DMS114 treated with DMSO at 0.1 percent for 48 hours (cell line): ENCODE data around the gene SPTB.

Source experiments
- DNase-seq: peaks from one replicate; lab custom pipeline; 2025; ENCODE audit not compliant: unreplicated experiment; lab: John Stamatoyannopoulos, UW

SPTB gene

DNA sequence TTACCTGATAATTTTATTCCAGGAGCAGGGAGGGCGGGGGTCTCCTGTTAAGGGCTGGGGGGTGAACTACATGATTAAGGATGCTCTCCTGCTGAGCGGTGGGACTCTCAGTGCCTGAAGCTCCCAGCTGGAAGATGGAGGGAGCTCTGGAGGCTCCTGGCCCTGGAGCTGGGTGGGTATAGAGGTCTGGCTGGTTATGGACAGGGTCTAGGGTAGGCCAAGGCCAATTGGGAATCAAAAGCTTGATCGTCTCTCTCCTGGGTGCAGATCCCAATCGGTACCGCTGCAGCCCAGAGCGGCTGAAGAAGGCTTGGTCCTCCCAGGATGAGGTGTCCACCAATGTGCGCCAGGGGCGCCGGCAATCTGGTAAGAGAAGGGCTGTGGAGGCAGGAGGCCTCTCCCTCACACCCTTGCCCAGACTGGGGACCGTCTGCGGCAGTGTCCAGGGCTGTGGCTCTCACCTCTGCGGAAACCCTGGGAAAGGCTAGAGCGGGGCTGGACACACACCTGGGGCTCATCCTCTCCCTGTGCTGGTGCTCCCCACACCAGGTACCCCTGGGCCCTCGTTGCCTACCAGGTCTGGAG lies 147.1 kb downstream of the SPTB start:
- DNase-seq: no peak

DNA sequence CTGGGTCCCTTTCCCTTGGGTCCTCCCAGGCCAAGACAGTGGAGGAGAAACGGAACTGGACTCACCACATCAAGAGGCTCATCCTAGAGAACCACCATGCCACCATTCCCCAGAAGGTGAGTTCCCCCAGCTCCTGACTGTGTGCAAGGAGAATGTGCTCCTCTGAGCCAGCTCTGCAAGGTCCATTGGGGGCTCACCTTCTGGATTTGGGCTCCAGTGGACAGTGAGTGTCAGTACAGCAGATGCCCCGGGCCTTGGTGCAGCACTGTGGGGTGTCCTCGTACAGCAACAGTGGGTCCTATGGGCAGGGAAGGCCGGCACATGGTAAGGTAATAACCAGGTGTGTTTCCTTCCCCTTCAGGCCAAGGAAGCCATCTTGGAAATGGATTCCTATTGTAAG lies 147.6 kb downstream of the SPTB start:
- DNase-seq: no peak

DNA sequence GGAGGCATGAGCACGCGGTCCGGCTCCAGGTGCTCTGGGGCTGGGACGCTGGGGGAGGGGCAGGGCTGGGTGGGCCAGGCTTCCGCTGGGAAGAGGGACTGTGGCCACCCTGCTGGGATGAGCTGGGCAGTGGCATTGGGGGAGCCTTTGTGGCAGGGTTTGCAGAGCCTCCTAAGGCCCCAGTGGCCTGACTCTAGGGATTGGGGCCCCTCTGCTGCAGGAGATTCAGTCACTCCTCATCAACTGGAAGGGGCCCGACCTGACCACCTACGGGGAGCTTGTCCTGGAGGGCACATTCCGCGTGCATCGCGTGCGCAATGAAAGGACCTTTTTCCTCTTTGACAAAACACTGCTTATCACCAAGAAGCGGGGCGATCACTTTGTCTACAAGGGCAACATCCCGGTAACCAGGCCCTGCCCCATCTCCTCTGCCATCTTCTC lies 148.5 kb downstream of the SPTB start:
- no peak for DNase-seq

DNA sequence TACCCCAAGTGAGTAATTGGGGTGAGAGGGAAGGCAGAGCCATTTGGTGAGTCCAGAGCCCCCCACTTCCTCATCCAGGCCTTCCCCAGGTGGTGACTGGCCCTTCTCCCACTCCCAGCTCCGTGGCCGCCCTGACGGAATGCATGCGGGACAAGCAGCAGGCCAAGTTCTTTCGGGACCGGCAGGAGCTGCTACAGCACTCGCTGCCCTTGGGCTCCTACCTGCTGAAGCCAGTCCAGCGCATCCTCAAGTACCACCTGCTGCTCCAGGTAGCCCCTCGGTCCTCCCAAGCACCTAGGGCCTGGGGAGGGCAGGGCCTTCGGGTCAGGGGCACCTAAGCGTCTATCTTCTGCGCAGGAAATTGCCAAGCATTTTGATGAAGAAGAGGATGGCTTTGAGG lies 149.0 kb downstream of the SPTB start:
- no peak for DNase-seq

DNA sequence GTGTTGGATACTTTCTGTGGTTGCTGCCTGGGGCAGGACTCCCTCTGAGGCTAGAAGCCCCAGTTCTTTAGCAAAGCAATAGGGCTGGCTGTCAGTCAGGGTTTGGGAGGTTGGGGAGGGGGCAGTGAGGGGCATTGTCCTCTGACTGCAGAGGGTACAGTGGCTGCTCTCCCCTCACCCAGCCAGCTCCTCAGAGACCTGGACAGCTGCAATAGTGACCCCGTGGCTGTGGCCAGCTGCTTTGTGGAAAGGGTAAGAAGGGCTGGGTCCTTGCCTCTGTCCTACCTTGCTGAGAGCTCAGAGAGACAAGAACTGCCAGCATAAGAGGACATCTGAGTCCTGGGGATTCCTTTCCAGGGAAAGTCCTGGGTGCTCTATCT lies 149.7 kb downstream of the SPTB start:
- DNase-seq: no peak

DNA sequence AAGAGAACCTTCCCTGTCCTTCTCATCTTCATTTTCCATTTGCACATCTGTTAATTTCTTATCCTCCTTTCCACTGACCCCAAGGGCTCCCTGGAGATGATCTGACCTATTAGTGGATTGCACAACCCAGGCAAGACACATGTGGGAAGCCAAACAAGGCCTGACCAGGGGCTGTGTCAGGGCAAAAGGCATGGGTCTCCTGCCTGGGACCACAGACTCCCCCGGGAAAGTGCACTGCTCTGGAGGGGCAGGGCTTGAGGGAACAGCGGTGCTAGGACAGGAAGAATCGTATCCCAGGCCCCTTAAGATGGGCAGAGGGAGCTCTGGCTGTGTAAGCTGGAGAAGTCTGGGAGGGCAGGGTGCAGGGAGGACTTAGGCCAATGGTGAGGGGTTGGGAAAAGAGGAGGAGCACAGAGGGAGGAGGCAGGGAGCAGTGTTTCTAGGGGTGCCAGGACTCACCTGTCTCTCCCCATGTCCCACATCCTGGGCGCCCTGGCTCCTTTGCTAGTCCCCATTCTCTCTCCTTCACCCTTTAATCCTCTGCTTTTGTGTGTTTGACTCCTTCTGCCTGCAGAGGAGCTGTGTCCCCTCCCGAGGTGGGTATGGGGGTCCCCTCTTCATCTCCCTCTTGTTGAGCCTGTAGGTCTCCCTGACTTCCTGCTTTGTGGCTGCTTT lies 150.2 kb downstream of the SPTB start:
- DNase-seq: no peak

DNA sequence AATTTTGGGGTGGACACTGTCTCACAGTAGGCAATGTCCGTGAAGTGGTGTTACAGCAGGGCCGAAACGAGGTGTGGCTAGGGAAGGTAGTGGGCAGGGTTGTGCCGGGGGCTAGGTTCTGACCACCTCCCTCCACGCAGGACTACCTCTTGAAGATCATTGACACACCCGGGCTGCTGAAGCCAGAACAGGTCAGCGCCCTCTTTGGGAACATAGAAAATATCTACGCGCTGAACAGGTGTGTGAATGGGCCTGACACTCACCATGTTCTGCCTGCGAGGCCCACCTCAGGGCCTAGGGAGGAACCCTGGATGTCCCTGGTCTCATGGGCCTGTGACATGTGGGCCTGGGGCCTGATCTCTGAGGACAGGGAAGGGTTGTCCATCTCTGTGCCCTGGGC lies 150.9 kb downstream of the SPTB start:
- DNase-seq: no peak

DNA sequence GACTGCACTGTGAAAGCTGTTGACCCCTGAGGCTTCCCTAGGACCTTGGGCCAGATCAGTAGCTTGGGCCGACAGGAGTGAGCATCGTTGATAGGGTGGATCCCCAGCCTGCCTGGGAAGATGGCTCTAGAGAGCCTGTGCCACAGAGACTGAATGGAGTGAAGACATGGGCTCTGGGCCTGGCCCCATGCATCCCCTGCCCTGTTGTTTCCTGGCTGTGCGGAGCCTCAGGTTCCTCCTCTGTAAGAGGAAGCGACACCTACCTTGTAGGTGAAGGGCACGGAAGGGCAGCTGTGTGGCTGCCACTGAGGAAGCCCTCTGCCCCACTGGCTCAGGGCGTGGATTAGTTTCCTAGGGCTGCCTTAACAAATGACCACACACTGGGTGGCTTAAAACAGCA lies 151.6 kb downstream of the SPTB start:
- DNase-seq: no peak

DNA sequence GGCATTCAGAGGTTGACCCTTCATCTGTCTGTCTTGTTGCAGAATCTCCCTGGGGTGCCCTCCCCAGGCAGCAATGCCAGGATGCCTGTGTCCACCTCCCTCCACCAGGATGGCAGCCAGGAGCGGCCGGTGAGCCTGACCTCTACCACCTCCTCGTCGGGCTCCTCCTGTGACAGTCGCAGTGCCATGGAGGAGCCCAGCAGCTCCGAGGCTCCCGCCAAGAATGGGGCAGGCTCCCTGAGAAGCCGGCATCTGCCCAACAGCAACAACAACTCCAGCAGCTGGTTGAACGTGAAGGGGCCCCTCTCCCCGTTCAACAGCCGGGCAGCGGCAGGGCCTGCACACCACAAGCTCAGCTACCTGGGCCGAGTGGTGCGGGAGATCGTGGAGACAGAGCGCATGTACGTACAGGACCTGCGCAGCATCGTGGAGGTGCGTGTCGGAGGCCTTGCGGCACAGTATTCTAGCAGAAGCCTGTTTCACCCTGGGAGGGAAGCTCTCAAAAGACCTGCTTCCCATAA lies 152.1 kb downstream of the SPTB start:
- DNase-seq: no peak

DNA sequence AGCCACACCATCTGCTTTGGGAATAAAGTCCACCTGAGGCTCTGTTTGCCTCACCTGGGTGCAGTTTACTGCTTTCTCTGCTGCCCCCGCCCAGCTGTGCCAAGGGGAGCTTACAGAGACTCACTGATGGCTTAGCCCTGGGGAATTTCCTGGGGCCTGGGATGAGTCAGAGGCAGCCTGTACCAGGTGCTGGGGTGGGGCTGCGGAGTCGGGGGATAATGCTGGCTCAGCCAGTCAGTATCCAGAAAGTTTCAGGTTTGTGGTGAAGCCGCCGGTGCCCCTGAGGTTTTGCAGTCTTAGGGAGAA lies 153.2 kb downstream of the SPTB start:
- DNase-seq: no peak

DNA sequence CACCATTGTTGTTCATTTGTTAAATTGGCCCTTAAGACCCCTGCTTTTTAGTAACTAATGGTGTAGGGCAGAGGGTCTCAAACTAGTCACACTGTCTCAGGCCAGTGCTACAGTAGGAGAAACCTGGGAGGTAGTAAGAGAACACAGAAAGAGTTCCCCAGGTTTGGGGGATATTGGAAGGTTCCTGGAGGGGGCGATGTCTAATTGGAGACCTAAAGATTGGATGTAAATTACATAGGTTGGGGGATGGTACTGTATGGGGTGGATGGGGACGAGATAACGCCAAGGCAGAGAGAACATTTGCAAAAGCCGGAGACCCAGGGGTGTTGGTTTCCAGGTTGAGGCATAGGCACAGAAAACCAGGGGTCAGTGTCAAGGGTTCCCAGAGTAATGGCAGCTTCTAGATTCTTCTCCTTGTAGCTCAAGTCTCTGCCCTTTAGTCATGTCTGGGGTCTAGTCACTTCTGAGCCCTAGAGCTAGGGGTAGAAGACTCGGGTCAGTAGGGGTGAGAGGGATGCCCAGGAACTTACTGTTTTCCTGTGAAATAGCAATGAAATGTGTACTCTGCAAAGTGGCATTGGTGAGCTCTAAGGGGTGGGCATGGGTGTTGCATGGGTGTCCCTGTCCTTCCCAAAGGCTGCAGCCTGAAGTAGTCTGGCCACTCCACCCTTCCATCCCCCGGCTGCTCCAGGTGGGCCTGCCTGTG lies 153.7 kb downstream of the SPTB start:
- DNase-seq: no peak

DNA sequence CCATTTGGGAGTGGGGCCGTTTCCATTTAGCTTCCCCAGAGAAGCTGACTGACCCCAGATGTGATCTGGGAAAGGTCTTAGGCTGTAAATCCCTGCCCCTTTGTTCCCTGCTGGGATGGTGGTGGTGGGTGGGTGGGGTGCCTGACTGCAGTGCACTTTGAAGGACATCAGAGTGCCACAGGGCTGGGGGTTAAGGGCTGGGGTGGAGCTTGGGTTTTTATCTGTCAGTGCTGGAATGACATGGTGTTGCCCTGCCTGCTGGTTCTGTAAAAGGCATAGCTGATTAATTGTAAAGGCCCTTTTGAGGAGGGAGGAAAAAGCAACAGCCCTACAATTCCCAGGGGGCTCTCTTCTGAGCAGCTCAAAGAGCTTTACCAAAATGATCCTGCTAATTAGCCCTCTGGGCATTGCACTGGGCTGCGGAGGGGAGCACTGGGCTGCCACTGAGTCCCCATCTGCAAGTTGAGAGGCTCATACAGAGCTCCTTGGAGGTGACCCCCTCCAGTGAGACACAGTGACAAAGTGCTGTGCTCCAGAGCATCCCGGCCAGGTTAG lies 154.4 kb downstream of the SPTB start:
- no peak for DNase-seq

DNA sequence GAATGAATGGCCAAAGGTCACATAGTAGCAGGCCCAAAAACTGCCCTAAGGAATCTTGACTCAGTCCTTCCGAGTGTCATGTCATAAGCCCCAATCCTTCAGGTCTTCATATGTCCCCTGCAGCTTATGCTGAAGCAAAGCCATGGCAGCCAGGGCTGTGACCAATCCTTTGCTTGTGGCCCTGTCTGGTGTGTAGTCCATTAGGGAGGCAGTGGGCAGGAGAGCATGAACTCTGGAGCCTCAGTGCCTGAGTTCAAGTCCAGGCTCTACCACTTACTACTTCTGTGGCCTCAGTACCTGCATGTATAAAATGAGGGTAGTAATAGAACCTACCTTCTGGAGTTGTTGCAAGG lies 155.2 kb downstream of the SPTB start:
- no peak for DNase-seq

DNA sequence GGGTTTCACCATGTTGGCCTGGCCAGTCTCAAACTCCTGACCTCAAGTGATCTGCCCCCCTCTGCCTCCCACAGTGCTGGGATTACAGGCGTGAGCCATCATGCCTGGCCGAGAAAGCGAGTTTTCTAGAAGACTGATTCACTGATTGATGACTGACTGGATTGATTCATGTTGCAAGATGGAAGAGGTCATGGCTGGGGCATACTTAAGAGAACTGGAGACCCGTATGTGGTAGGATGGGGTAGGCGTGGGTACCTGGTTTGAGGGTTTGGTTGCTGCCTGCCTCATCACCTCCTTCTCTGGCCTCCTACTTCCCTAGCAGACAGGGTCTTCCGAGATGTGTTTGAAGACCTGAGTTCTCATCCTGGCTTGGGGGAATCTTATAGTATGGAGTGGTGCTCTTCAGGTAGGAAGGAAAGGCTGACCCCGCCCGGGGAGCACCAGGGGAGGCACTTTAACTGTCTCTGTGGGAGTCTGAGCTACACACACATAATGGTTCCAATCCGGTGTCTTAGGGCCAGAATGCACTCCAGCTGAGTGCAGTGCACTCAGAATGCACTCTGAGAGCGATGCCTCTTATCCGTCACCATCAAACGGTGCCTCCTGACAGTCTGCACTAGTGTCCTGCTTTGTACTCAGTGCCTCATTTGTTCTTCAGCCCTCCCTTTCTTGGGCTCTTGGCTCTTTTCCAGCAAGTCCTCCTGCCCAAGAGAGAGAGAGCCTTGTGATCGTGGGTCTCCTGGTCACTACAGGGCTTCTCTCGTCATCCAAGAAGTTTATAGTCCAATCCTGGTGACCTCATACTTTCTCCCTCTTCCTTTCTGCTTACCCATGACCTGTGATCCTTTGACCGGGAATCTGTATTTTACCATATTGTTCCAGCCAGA lies 155.8 kb downstream of the SPTB start:
- DNase-seq: no peak

DNA sequence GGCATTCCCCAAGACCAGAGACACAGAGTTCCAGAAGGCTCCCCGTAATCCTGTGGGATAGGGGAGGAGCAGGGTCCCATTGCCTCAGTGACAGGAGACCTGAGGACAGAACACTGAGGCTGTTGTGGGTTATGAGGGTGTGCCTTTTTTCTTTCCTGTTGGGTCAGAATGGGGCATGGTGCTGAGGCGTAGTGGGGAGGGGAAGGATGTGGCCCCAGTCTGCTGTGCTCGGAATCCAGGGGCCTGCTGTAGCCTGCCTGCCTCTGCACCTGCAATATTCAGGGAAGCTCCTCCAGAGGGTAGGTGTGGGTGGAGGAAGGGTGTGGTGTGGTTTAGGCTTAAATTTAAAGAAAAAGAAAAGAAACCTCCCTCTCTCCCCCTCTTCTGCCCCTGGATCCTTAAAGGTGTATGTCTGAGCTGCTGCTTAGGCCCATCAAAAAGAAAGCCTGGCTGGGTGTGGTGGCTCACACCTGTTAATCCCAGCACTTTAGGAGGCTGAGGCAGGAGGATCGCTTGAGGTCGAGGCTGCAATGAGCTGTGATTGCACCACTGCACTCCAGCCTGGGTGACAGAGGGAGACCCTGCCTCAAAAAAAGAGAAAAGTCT lies 156.8 kb downstream of the SPTB start:
- no peak for DNase-seq

DNA sequence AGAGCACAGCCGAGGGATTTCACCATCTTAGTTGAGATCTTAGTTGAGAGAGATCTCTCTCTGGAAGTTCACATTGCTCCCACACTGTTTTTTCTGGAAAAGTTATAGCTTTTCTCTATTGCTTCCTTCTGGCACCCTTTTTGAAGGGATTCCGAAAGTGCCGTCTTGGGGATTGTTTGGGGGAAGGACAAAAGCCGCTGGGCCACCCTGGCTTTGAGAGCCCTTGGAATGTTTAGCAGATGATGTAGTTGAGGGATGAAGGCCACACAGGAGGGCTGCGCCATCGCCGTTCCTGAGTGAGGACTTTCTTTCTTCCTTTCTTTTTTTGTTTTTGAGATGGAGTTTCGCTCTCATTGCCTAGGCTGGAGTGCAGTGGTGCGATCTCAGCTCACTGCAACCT lies 157.8 kb downstream of the SPTB start:
- DNase-seq: no peak

DNA sequence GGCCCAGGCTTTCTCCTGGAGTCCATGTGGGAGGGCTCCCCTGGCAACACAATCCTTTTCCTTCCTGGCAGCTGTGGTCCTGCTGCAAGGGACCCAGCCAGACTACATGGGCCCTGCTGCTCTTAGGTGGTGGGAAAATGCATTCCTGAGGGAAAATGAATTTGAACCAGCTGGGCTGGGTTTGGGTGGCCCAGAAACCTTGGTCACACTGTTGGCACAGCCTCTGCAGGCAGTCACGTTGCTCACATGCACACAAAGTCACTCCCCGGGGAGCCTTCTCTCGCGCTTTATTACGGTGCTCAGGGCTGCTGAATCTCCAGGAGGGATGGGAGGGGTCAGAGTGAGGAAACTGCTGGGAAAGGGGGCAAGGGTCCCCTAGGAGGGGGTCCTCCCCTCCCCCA lies 158.3 kb downstream of the SPTB start:
- no peak for DNase-seq

DNA sequence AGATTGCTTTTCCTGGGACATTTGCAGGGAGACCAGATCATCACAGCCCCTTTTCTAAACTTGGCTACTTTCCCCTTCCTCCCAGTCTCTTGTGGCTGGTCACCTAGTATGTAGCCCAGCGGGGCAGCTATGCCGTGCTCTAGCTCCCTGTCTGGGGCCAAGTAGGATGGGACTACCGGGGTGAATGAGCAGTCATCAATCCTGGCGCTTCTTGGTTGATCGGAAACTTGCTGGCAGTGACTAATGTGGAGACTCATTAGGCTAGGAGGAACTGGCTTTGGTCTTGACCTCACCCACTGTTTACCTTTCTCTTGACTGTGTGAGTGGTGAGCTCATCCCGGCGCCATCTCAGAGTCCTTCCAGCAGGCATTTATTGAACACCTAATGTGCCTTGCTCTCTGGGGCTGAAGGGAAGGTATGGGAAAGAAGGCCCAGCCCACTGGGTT lies 159.6 kb downstream of the SPTB start:
- no peak for DNase-seq

DNA sequence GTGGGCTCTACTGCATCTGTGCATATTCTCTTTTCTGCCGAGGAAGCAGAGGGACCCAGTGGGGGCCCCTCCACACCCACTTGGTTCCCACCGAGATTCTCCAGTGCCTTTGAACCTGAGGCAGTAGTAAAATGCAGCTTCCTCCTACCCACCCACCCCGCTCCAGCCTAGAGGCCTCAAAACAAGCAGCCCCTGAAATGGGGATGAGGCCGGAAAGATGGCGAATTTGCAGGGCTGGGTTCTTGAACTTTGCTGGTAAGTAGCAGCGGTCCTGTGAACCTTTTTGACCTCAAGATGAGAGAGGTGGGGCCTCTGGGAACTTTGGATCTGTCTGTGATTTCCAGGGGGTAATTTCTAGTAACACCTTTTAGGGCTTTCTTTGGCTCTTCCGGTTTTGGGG lies 160.1 kb downstream of the SPTB start:
- DNase-seq: no peak

DNA sequence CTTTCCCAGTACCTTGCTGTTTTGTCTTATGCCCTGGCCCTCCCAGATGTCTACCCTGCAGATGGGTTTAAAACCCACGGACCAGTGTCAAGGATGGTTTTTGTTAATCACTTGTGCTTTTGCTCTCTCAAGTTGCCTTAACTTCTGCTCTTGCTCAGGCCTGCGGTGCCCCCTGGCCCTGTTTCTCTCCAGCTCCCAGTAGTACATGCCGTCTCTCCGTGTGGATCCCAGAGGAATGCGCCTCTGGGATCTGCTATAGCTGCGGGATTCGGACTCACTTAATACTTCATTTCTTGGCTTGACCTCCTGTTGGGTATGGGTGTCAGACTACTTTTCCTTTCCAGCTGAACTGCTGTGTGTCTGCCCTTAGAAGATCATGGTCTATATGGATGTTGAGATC lies 160.9 kb downstream of the SPTB start:
- DNase-seq: no peak

DNA sequence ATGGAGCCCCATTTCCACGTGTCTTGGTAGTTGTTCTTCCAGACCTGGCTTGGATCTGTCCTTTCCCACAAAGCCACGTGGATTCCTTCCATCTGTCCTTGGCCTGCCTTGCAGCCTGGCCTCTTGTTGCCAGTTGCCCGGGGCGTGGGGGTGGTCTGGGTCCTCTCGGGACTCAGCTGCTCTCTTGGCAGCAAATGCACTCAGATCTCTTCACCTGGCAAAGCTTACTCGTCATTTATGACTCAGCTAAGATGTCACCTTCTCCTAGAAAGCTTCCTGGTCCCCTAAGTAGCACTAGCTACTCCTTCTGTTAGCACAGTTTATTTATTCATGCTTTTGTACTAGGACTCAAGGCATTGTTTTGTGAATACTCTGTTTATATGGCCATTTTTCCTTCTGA lies 161.8 kb downstream of the SPTB start:
- DNase-seq: no peak
